Measurements from ENCODE around the gene PGM5. TPM values are rescaled to one million over a fixed set of nuclear protein-coding genes. Genes with fewer than 3 reads are reported as not detected.

PGM5 gene
- polyA plus RNA-seq, 1 donor (not counting 4 experiments of a cell fraction or from before 2014, with no cell fraction given): 0.18 TPM

DNA sequence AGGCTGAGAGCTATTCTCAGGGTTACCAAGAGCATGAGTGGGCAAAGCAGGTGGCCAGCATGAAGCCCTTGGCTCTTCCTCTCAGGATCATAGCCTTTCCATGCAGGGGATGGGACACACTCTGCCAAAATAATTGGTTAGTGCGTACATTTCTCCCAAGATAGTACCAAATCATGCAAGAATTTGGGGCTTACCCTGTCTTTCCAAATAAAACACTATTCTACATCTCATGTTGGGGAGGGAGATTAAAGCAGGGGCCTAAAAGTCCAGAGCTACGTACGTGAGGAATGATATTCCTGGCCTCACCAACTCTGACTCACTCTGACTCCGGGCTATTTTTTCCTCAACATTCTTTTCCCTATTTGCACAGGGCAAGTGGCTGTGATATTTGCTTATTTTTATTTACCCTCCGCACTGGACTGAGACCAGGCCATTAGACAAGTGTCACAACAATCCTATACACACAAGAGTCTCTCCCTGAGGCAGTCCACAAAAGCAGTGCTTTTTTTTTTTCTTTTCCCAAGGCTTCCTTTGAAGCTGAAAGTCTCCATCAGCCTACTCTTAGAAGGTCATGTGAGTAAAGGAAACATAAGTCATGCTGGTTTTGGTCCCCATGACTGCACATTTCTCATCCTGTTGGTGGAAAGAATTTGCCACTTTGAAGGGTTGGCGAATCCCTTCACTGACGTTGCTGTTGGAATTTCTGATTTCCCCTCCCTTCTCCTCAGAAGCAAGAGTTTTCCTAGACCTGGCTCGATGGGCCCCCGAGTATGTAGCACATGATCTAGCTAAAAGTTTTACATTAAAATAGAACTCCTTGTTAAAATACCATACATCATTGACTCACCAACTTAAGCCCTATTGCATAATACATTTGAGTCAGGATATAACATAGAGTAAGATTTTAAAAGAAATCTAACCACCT lies 144.3 kb downstream of the PGM5 start:
- Histone ChIP-seq H3K4me3 (ENCODE audit: control insufficient read depth in 2 of 3, extremely low read depth in 1 of 3, insufficient read depth in 2 of 3, low read depth in 1 of 3, low read length in 3 of 3) (no peak overlapping the region), H4K20me1 (ENCODE audit: control insufficient read depth, extremely low read depth, insufficient read depth, low read length) (no peaks in the 10 kb centered on the region), H2AFZ (ENCODE audit: control insufficient read depth, low read length) (no peak overlapping the region), H3K4me2 (ENCODE audit: control insufficient read depth, extremely low read depth, insufficient read depth, low read depth, low read length) (no peak overlapping the region), H3K36me3 (ENCODE audit: control insufficient read depth in 2 of 2, extremely low read depth in 1 of 2, insufficient read depth in 2 of 2, low read length in 2 of 2) (no peaks in the 10 kb centered on the region), H3K9ac (ENCODE audit: control insufficient read depth, extremely low read depth, insufficient read depth, low read length) (no peak overlapping the region), H3K9me3 (ENCODE audit: control insufficient read depth, low read depth, low read length) (no peaks in the 10 kb centered on the region), H3K79me2 (ENCODE audit: control insufficient read depth, insufficient read depth, low read length) (no peaks in the 10 kb centered on the region), H3K9me1 (ENCODE audit: control insufficient read depth, extremely low read depth, insufficient read depth, low read length) (no peaks in the 10 kb centered on the region), H3K27me3 (ENCODE audit: control insufficient read depth, extremely low read depth, insufficient read depth, low read length) (no peaks in the 10 kb centered on the region), H3K4me1 (ENCODE audit: control insufficient read depth, extremely low read depth, insufficient read depth, low read length) (no peaks in the 10 kb centered on the region), H3K27ac (ENCODE audit: control insufficient read depth, insufficient read depth, low read length) (no peak overlapping the region)
- no peak for FAIRE-seq
- no peak for DNase-seq (ENCODE audit: low read depth, low spot score)
- TF ChIP-seq, protein P1, sequence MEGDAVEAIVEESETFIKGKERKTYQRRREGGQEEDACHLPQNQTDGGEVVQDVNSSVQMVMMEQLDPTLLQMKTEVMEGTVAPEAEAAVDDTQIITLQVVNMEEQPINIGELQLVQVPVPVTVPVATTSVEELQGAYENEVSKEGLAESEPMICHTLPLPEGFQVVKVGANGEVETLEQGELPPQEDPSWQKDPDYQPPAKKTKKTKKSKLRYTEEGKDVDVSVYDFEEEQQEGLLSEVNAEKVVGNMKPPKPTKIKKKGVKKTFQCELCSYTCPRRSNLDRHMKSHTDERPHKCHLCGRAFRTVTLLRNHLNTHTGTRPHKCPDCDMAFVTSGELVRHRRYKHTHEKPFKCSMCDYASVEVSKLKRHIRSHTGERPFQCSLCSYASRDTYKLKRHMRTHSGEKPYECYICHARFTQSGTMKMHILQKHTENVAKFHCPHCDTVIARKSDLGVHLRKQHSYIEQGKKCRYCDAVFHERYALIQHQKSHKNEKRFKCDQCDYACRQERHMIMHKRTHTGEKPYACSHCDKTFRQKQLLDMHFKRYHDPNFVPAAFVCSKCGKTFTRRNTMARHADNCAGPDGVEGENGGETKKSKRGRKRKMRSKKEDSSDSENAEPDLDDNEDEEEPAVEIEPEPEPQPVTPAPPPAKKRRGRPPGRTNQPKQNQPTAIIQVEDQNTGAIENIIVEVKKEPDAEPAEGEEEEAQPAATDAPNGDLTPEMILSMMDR (optimal IDR thresholded peaks at IDR 0.05 in 1 of 3, IDR thresholded peaks at IDR 0.05 in 1 of 3, conservative IDR thresholded peaks at IDR 0.05 in 1 of 3; ENCODE audit: extremely low read depth in 1 of 3, insufficient read depth in 2 of 3, low read length in 3 of 3): no peak
- no peak for TF ChIP-seq EZH2 (IDR thresholded peaks at IDR 0.05; ENCODE audit: low read length)
- dilution Hi-C loops (cut with MboI; ENCODE audit: extremely low pct_ligation_motif_present, low sequenced_read_pairs): loop anchor here (25.0 kb wide), 1 partner anchor 112 kb away; no protein-coding TSS in a partner anchor

DNA sequence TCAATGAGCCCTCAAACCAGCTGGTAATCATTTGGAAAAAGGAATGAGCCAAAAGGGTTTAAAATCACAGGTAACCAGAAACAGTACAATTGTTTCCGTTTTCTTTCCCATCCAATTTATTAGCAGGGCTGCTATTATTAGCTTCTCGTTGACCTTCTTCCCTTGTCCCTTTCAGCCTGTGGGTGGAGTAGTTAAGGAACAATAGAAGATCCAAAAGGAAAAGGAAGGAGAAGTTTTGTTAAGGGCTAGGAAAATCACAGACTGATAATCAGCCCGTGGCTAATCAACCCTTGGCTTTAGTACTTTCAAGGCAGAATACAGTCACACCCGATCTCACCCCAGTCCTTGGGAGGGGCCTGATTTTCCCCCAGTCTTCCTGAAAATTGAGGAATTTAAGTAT lies 145.9 kb downstream of the PGM5 start:
- H3K4me3 ChIP-seq (ENCODE audit: control insufficient read depth in 2 of 3, extremely low read depth in 1 of 3, insufficient read depth in 2 of 3, low read depth in 1 of 3, low read length in 3 of 3): no peak overlapping the region
- H3K4me1 ChIP-seq (ENCODE audit: control insufficient read depth, extremely low read depth, insufficient read depth, low read length): no peaks in the 10 kb centered on the region
- H3K9ac ChIP-seq (ENCODE audit: control insufficient read depth, extremely low read depth, insufficient read depth, low read length): no peak overlapping the region
- no peaks in the 10 kb centered on the region for H3K9me1 ChIP-seq (ENCODE audit: control insufficient read depth, extremely low read depth, insufficient read depth, low read length)
- FAIRE-seq: no peak
- dilution Hi-C loops (cut with MboI; ENCODE audit: extremely low pct_ligation_motif_present, low sequenced_read_pairs): loop anchor here (25.0 kb wide), 1 partner anchor 110 kb away; no protein-coding TSS in a partner anchor
- no peaks in the 10 kb centered on the region for H4K20me1 ChIP-seq (ENCODE audit: control insufficient read depth, extremely low read depth, insufficient read depth, low read length)
- no peak overlapping the region for H2AFZ ChIP-seq (ENCODE audit: control insufficient read depth, low read length)
- no peak overlapping the region for H3K27ac ChIP-seq (ENCODE audit: control insufficient read depth, insufficient read depth, low read length)
- H3K9me3 ChIP-seq (ENCODE audit: control insufficient read depth, low read depth, low read length): no peaks in the 10 kb centered on the region
- TF ChIP-seq, protein P1 (optimal IDR thresholded peaks at IDR 0.05 in 1 of 3, IDR thresholded peaks at IDR 0.05 in 1 of 3, conservative IDR thresholded peaks at IDR 0.05 in 1 of 3; ENCODE audit: extremely low read depth in 1 of 3, insufficient read depth in 2 of 3, low read length in 3 of 3): no peak
- no peak for TF ChIP-seq EZH2 (IDR thresholded peaks at IDR 0.05; ENCODE audit: low read length)
- no peak for DNase-seq (ENCODE audit: low read depth, low spot score)
- H3K79me2 ChIP-seq (ENCODE audit: control insufficient read depth, insufficient read depth, low read length): no peaks in the 10 kb centered on the region
- no peak overlapping the region for H3K4me2 ChIP-seq (ENCODE audit: control insufficient read depth, extremely low read depth, insufficient read depth, low read depth, low read length)
- H3K27me3 ChIP-seq (ENCODE audit: control insufficient read depth, extremely low read depth, insufficient read depth, low read length): no peaks in the 10 kb centered on the region
- no peaks in the 10 kb centered on the region for H3K36me3 ChIP-seq (ENCODE audit: control insufficient read depth in 2 of 2, extremely low read depth in 1 of 2, insufficient read depth in 2 of 2, low read length in 2 of 2)

All from keratinocyte (primary cell).